PFSK-1 (cell line): ENCODE measurements around the gene DOK4.

ENCODE experiments used
- POLR2AphosphoS5 ChIP-seq: IDR thresholded peaks from 2 replicates; pipeline ENCODE4 v1.6.1; 2012; ENCODE audit warnings: low read depth, mild to moderate bottlenecking, control low read depth, low read length, moderate library complexity
- SIN3A ChIP-seq: IDR thresholded peaks from 2 replicates; pipeline ENCODE4 v1.6.1; 2012; ENCODE audit warnings: mild to moderate bottlenecking, low read length, moderate library complexity, borderline replicate concordance; ENCODE audit not compliant: insufficient read depth

DNA sequence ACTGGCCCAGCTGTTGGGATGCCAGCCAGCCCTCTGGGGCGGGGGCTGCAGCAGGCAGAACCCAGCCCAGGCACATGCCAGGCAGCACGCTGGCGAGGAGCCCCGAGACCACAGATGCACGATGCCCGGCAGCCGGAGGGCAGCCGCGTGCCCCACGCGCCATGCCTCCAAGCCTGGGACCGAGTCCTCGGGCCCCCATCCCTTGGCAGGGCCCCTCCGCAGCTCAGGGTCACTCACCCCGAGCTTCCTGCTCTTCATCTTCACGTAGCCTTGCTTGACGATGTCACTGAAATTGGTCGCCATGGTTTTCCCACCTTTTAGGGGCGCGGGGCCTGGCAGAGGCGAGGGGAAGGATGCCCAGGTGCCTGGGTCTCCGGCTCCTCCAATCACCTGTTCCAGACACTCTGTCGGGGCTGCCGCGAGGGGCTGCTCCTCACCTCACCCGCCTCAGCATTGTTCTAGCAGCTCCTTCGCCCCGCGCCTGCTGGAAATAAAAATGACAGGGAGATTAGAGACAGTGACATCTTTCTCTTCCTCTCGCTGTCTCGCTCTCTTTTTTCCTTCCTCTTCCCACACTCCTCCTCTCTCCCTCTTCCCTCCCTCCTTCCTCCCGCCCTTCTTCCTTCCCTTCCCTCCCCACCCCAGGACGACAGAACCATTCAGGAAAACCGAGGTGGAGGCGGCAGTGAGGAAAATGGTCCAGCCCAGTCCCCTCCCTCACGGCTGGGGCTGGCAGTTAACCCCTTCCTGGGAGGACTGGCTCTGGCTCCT, 6.9 kb downstream of the DOK4 start:
- TF ChIP-seq SIN3A (peak; percentile 82; the same call in 1 of the 2 replicates), POLR2AphosphoS5 (no peak; the same call in 1 of the 2 replicates)
